ENCODE results near the gene PAPPA2. TPM values are rescaled to one million over a fixed set of nuclear protein-coding genes. Genes with fewer than 3 reads are reported as not detected.

The PAPPA2 gene
- total RNA-seq, 1 experiment from 2014 or later: 0.03 TPM

- intact Hi-C loops (cut with micrococcal nuclease; ENCODE audit: unreplicated experiment): no loop called here
- no TSS peak for BruUV-seq (replicated peaks)
- no peak for TF ChIP-seq REST (IDR thresholded peaks at IDR 0.05; ENCODE audit: insufficient read depth in 1 of 2, low read depth in 2 of 2, low read length in 1 of 2)
- Histone ChIP-seq H3K9me3 (ENCODE audit: control insufficient read depth, insufficient read depth, low read depth, low read length) (no peaks in the 10 kb centered on the region), H3K27ac (ENCODE audit: low read length) (no peak overlapping the region), H3K4me3 (ENCODE audit: low read depth in 2 of 2, low read length in 2 of 2) (no peak overlapping the region), H3K27me3 (ENCODE audit: control insufficient read depth, insufficient read depth, low read length) (no peaks in the 10 kb centered on the region), H3K36me3 (ENCODE audit: control insufficient read depth, insufficient read depth, low read length) (no peaks in the 10 kb centered on the region), H3K4me1 (ENCODE audit: control insufficient read depth, insufficient read depth, low read length) (no peaks in the 10 kb centered on the region)
- ATAC-seq: no peak
- in situ Hi-C loops (cut with HindIII; ENCODE audit: low pct_unique_long_range_greater_than_20kb, low sequenced_read_pairs): no loop called here
- no peak for DNase-seq (ENCODE audit: low read depth, low spot score)
- CTCF ChIA-PET: no interaction called here
- POLR2A ChIA-PET: no interaction called here
Observed at GRCh38 chr1:176521211-176521610, 58.2 kb downstream of the PAPPA2 start.

GRCh38 chr1:176522310-176522845 lies 59.4 kb downstream of the PAPPA2 start:
- in situ Hi-C loops (cut with HindIII; ENCODE audit: low pct_unique_long_range_greater_than_20kb, low sequenced_read_pairs) (no loop called here), intact Hi-C loops (cut with micrococcal nuclease; ENCODE audit: unreplicated experiment) (no loop called here)
- H3K4me3 ChIP-seq (ENCODE audit: low read depth in 2 of 2, low read length in 2 of 2): no peak overlapping the region
- H3K27me3 ChIP-seq (ENCODE audit: control insufficient read depth, insufficient read depth, low read length): no peaks in the 10 kb centered on the region
- POLR2A ChIA-PET: no interaction called here
- H3K9me3 ChIP-seq (ENCODE audit: control insufficient read depth, insufficient read depth, low read depth, low read length): no peaks in the 10 kb centered on the region
- DNase-seq (ENCODE audit: low read depth, low spot score) (no peak), ATAC-seq (no peak)
- BruUV-seq (replicated peaks): no TSS peak
- H3K36me3 ChIP-seq (ENCODE audit: control insufficient read depth, insufficient read depth, low read length): no peaks in the 10 kb centered on the region
- no peak overlapping the region for H3K27ac ChIP-seq (ENCODE audit: low read length)
- H3K4me1 ChIP-seq (ENCODE audit: control insufficient read depth, insufficient read depth, low read length): no peaks in the 10 kb centered on the region
- no peak for TF ChIP-seq TCF7L2 (IDR thresholded peaks at IDR 0.05; ENCODE audit: low read depth, low read length)
- TF ChIP-seq POLR2AphosphoS5 (IDR thresholded peaks at IDR 0.05; ENCODE audit: low read depth, low read length): no peak
- no peak for TF ChIP-seq SIN3A (IDR thresholded peaks at IDR 0.05; ENCODE audit: borderline replicate concordance, insufficient read depth, low read depth, low read length)
- no peak for TF ChIP-seq CTCF (IDR thresholded peaks at IDR 0.05)
- no peak for TF ChIP-seq REST (IDR thresholded peaks at IDR 0.05; ENCODE audit: insufficient read depth in 1 of 2, low read depth in 2 of 2, low read length in 1 of 2)
- CTCF ChIA-PET: no interaction called here
